ENCODE measurements around the gene RAI1. TPM values are rescaled to one million over a fixed set of nuclear protein-coding genes. Genes with fewer than 3 reads are reported as not detected.
A peak's percentile ranks its signal among the peaks of the same experiment; 100 is the strongest.

RAI1 gene
- total and polyA plus RNA-seq, 2 donors, result 4.3 to 10.9 TPM

DNA sequence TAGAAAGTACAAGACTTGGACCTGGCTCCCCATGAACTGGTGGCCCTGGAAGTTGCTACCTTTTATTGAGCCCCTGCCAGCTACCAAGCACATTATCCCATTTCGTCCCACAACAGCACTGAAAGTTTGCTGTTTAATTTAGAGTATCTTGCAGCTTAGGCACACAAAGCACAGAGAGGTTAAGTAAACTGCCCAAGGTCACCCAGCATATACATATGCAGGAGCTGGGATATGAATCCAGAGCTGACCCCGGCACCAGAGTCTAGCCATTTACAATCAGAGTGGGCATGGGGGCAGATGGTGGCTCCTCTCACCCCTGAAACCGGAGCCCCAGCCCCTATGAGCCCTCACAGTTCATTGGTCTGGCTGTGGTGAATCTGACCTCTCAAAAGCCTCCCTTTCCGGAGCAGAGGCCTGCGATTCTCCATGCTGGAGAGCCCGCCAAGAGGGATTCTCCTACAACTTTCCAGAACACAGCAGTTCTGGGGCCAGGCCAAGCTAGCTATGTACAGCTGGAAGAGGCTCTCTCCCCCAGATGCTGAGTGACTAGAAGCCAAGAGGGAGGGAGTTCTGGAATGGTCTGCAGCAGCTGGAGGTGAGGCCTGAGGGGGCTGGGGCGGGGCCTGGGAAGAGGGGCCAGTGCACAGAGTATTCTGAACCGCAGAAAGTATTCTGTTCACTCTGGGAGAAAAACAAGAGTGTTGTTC is 97.2 kb downstream of the RAI1 start:
- Histone ChIP-seq H3K27ac (ENCODE audit: low read depth in 1 of 2, low read length in 1 of 2) (peak overlapping the region; percentile 31 to 56), H3K9me3 (ENCODE audit: control insufficient read depth in 2 of 2, insufficient read depth in 1 of 2, low read length in 1 of 2) (no peaks in the 10 kb centered on the region), H3K4me1 (ENCODE audit: control insufficient read depth in 2 of 2, insufficient read depth in 2 of 2, low read length in 2 of 2) (peaks cover 12 to 51% of the 10 kb centered on the region in 2 donors), H3K4me3 (ENCODE audit: low read length in 2 of 2) (no peak overlapping the region), H3K36me3 (ENCODE audit: control insufficient read depth in 2 of 2, insufficient read depth in 2 of 2, low read length in 1 of 2) (peaks cover 4 to 6% of the 10 kb centered on the region in 2 donors), H3K27me3 (ENCODE audit: control insufficient read depth in 2 of 2, insufficient read depth in 1 of 2, low read length in 1 of 2) (peaks cover 0 to 33% of the 10 kb centered on the region in 2 donors)
- WGBS, result 97% methylated on average over 8 of the region's 8 CpGs
- no peak for DNase-seq (ENCODE audit: low read depth in 6 of 9, low spot score in 9 of 9)

DNA sequence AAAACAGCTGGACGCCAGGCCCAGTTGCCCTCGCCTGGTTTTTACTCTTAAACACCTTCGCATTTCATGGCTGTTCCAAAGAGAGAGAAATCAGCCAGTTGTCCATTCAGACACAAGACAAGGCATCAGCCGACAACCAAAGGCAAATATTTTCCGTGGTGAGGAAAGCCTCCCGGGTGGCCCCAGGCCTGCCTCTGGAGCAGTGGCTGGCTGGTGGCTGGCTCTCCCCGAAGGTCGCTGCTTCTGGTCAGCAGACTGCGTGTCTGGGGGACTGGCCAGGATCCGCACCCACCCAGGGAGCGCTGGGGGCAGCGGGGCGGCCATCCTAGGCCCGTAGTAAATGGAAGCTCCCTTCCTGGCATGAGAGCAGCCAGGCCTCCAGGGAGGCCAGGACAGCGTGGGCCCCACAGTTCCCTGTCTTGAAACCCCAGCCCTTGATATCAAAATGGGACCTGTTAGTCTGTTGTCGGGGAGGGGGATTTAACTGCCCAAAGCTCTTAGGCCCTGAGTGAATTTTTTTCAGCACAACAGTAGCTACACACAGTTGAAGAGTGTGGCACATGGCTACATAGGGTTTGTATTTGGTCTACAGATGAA is 97.9 kb downstream of the RAI1 start:
- Histone ChIP-seq H3K4me1 (ENCODE audit: control insufficient read depth in 2 of 2, insufficient read depth in 2 of 2, low read length in 2 of 2) (peaks cover 15 to 56% of the 10 kb centered on the region in 2 donors), H3K27me3 (ENCODE audit: control insufficient read depth in 2 of 2, insufficient read depth in 1 of 2, low read length in 1 of 2) (peaks cover 0 to 40% of the 10 kb centered on the region in 2 donors), H3K36me3 (ENCODE audit: control insufficient read depth in 2 of 2, insufficient read depth in 2 of 2, low read length in 1 of 2) (peaks cover 4% of the 10 kb centered on the region in 2 donors), H3K4me3 (ENCODE audit: low read length in 2 of 2) (no peak overlapping the region), H3K27ac (ENCODE audit: low read depth in 1 of 2, low read length in 1 of 2) (peak overlapping the region in 1 of 2 donors; percentile 32), H3K9me3 (ENCODE audit: control insufficient read depth in 2 of 2, insufficient read depth in 1 of 2, low read length in 1 of 2) (no peaks in the 10 kb centered on the region)
- WGBS, result 92% methylated on average over 16 of the region's 16 CpGs
- DNase-seq (ENCODE audit: low read depth in 6 of 9, low spot score in 9 of 9), result no peak

DNA sequence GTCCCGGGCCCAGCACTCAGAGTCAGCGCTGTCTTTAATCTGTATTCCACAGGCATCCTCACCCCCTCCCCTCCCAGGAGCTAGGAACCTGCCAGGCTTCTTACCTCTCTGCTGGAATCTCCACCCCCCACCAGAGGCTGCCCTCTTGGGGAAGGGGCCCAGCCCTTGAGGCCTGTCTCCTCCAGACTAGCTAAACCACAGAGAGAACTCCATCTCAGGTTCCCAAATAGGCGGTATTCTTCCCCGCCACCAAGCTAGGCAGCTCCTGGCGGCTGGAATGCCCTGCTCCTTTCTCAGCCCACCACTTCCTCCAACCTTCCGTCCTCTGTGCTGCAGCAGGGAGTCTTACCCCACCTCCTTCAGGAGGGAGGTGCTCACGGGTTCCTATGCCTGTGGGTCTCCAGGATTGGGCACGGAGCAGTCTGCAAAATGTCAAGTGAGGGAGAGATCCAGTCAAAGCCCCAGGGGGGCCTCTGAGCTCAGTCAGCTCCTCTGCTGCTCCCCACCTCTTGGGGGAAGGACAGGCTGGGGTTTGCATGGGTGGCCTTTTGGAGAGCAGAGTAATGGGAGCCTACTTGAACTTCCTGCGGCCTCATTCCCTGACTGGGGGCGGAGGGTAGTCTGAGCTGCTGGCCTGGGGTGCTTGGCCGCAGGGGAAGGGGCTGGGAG is 99.8 kb downstream of the RAI1 start:
- Histone ChIP-seq H3K4me1 (ENCODE audit: control insufficient read depth in 2 of 2, insufficient read depth in 2 of 2, low read length in 2 of 2) (peaks cover 25 to 66% of the 10 kb centered on the region in 2 donors), H3K9me3 (ENCODE audit: control insufficient read depth in 2 of 2, insufficient read depth in 1 of 2, low read length in 1 of 2) (no peaks in the 10 kb centered on the region), H3K27ac (ENCODE audit: low read depth in 1 of 2, low read length in 1 of 2) (peak overlapping the region in 1 of 2 donors; percentile 40), H3K4me3 (ENCODE audit: low read length in 2 of 2) (no peak overlapping the region), H3K36me3 (ENCODE audit: control insufficient read depth in 2 of 2, insufficient read depth in 2 of 2, low read length in 1 of 2) (peaks cover 4% of the 10 kb centered on the region in 2 donors), H3K27me3 (ENCODE audit: control insufficient read depth in 2 of 2, insufficient read depth in 1 of 2, low read length in 1 of 2) (peaks cover 0 to 47% of the 10 kb centered on the region in 2 donors)
- DNase-seq (ENCODE audit: low read depth in 6 of 9, low spot score in 9 of 9), result peak in 1 of 9 donors; percentile 17
- WGBS, result 42% methylated on average over 11 of the region's 11 CpGs

DNA sequence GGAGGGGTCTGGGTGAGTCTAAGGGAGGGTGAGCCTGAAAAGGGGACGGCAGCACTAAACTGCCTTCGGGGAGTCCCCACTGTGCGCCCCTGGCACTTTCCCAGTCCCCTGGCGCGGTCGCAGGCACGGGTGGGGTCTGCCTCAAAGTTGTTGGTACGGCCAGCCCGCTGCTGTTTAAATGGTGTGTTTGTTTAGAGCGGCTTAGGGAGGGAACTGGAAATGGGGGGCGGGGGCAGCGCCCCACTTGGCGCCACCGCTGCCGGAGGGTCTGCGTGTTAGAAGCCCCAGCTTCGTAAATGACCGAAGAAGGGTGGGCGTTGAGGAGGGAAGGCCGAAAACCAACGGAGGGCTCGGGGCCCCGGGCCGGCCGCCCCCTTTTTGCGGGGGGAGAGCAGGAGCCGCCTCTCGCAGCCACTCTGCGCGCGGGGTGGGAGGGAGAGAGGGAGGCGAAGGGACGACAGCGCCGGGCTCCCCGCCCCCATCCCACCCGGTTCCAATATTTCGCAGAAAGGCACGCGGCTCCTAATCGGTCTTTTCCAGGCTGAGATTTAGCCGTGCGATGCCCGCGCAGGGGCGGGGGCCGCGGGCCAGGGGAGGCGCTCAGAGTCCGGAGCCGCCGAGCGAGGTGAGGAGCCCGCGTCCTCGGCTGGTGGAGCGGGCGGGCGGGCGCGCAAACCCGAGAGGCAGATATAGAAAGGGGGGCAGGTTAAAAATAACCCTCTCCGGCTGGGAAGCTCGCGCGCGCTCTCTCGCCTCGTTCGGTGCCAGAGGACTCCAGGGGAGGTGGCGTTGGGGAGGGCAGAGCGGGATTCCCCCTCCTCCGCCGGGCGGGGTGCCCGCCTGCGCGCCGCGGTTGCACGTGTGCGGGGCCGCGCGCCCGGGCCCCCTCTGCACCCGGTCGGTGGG is 100.6 kb downstream of the RAI1 start:
- WGBS, result 2% methylated on average over 88 of the region's 88 CpGs

DNA sequence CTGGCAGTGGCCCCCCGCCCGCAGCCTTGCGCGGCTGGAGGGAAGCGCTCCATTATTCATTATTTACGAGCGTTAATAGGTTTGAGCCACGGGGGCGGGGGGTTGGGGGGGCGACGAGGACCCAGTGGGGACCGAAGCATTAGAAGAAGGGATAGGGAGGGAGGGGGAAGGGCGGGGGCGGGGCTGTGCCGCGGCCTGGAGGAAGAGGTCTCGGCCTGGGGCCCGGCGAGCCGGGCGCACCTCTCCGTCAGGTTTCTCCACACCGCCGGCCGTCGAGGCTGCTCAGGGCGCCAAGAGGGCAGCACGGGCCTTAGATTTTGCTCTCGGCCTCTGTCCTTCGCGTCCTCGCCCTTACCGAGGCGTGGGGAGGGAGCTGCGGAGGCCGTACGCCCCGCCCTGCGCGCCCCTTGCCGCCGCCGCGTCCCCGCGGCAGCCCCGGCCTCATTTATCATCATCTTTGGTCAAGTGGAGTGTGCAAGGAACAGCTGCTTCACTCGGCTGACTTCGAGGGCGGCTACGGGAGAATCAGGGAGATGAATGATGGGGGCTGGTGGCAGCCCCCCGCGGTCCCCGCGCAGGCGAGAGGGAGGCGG is 101.4 kb downstream of the RAI1 start:
- peaks cover 25 to 64% of the 10 kb centered on the region in 2 donors for H3K4me1 ChIP-seq (ENCODE audit: control insufficient read depth in 2 of 2, insufficient read depth in 2 of 2, low read length in 2 of 2)

More for the DNA sequence above, 100.6 kb downstream of the RAI1 start:
- Histone ChIP-seq H3K4me3 (ENCODE audit: low read length in 2 of 2) (peak overlapping the region; percentile 24 to 62), H3K36me3 (ENCODE audit: control insufficient read depth in 2 of 2, insufficient read depth in 2 of 2, low read length in 1 of 2) (peaks cover 4% of the 10 kb centered on the region in 2 donors), H3K27ac (ENCODE audit: low read depth in 1 of 2, low read length in 1 of 2) (peak overlapping the region in 1 of 2 donors; percentile 26), H3K9me3 (ENCODE audit: control insufficient read depth in 2 of 2, insufficient read depth in 1 of 2, low read length in 1 of 2) (no peaks in the 10 kb centered on the region), H3K27me3 (ENCODE audit: control insufficient read depth in 2 of 2, insufficient read depth in 1 of 2, low read length in 1 of 2) (peaks cover 0 to 47% of the 10 kb centered on the region in 2 donors), H3K4me1 (ENCODE audit: control insufficient read depth in 2 of 2, insufficient read depth in 2 of 2, low read length in 2 of 2) (peaks cover 25 to 66% of the 10 kb centered on the region in 2 donors)
- peak in 3 of 9 donors; percentile 22 to 52 (median 35) for DNase-seq (ENCODE audit: low read depth in 6 of 9, low spot score in 9 of 9)

DNA sequence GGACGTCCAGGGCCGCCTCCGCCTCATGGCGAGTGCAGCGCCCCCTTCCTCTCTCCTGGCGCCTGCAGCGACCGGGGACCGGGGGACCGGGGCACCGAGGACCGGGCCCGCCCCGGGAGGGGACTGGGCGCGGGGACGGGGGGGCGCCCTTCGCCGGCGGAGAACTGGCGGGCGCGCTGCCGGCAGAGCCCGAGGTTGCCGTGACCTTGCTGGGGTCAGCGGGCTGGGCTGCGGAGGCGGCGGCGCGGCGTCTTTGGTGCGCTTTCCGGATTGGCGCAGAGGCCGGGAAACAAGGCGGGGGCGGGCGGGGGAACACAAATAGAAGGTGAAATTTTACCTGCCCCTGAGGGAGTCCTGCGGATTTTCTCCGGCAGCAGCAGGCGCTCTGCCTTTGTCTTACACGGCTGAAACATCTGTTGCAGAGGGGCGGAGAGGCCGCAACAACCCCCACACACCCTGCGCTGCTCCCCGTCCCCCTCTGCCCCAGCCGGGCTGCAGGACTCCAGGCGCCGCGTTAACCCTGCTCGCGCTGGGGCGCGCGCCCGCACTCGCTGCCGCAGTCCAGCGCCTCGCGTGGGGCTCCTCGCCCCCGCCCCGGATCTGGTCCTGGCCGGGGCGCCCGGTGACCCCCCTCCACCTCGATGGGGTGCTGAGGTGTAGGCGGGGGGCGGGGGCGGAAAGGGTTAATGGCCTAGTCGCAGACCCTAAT is 102.0 kb downstream of the RAI1 start:
- peaks cover 0 to 47% of the 10 kb centered on the region in 2 donors for H3K27me3 ChIP-seq (ENCODE audit: control insufficient read depth in 2 of 2, insufficient read depth in 1 of 2, low read length in 1 of 2)
- peak in 4 of 9 donors; percentile 23 to 66 (median 44) for DNase-seq (ENCODE audit: low read depth in 6 of 9, low spot score in 9 of 9)
- under 1% methylated on average over 75 of the region's 75 CpGs for WGBS
- peak overlapping the region; percentile 3 to 59 for H3K27ac ChIP-seq (ENCODE audit: low read depth in 1 of 2, low read length in 1 of 2)
- H3K36me3 ChIP-seq (ENCODE audit: control insufficient read depth in 2 of 2, insufficient read depth in 2 of 2, low read length in 1 of 2), result peaks cover 0 to 10% of the 10 kb centered on the region in 2 donors
- peak overlapping the region; percentile 40 to 62 for H3K4me3 ChIP-seq (ENCODE audit: low read length in 2 of 2)
- no peaks in the 10 kb centered on the region for H3K9me3 ChIP-seq (ENCODE audit: control insufficient read depth in 2 of 2, insufficient read depth in 1 of 2, low read length in 1 of 2)
- peaks cover 25 to 58% of the 10 kb centered on the region in 2 donors for H3K4me1 ChIP-seq (ENCODE audit: control insufficient read depth in 2 of 2, insufficient read depth in 2 of 2, low read length in 2 of 2)

More for the DNA sequence above, 101.4 kb downstream of the RAI1 start:
- DNase-seq (ENCODE audit: low read depth in 6 of 9, low spot score in 9 of 9), result no peak
- WGBS, result under 1% methylated on average over 56 of the region's 57 CpGs
- Histone ChIP-seq H3K4me3 (ENCODE audit: low read length in 2 of 2) (peak overlapping the region; percentile 18 to 62), H3K36me3 (ENCODE audit: control insufficient read depth in 2 of 2, insufficient read depth in 2 of 2, low read length in 1 of 2) (peaks cover 2 to 6% of the 10 kb centered on the region in 2 donors), H3K9me3 (ENCODE audit: control insufficient read depth in 2 of 2, insufficient read depth in 1 of 2, low read length in 1 of 2) (no peaks in the 10 kb centered on the region), H3K27ac (ENCODE audit: low read depth in 1 of 2, low read length in 1 of 2) (no peak overlapping the region), H3K27me3 (ENCODE audit: control insufficient read depth in 2 of 2, insufficient read depth in 1 of 2, low read length in 1 of 2) (peaks cover 0 to 47% of the 10 kb centered on the region in 2 donors)

DNA sequence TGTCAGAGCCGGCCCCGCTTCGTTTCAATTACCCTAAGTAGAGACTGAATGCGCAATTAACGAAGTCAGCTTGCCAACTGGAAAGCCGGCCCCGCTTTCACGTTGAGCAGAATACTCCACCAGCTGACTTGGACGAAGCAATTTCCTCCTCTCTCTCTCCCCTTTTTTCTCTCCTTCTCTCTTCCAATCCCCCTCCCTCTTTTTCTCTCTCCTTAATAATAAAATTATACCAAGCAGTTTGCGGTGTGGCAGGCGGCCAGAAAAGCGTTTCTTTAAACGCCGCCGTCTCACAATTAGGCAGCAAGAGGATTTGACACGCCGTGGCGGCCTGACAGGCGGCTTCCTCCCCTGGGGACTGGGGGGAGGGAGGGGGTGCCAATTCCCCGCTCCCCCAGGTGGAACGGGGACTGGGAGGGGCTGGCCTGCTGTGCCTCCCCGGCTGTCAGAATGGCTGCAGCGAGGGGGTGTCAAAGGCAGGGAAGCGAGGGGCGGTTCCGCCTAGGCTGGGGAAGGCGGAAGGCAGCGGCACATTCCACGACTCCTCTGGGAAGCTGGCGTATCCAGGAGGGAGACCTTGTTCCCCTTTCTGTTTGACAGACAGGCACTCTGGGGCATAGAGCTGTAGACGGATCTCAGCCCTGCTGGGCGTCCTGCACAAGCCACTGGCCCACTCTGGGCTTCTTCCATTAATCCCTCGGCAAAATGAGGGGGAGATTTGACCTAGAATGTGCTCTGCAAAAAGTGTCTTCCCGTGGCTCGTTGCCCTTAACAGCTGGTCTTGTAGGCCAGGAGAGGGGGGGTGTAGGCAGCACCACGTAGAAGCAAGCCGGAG is 102.8 kb downstream of the RAI1 start:
- Histone ChIP-seq H3K27me3 (ENCODE audit: control insufficient read depth in 2 of 2, insufficient read depth in 1 of 2, low read length in 1 of 2) (peaks cover 0 to 47% of the 10 kb centered on the region in 2 donors), H3K27ac (ENCODE audit: low read depth in 1 of 2, low read length in 1 of 2) (peak overlapping the region in 1 of 2 donors; percentile 3), H3K9me3 (ENCODE audit: control insufficient read depth in 2 of 2, insufficient read depth in 1 of 2, low read length in 1 of 2) (no peaks in the 10 kb centered on the region), H3K4me1 (ENCODE audit: control insufficient read depth in 2 of 2, insufficient read depth in 2 of 2, low read length in 2 of 2) (peaks cover 25 to 52% of the 10 kb centered on the region in 2 donors), H3K36me3 (ENCODE audit: control insufficient read depth in 2 of 2, insufficient read depth in 2 of 2, low read length in 1 of 2) (peaks cover 0 to 7% of the 10 kb centered on the region in 2 donors), H3K4me3 (ENCODE audit: low read length in 2 of 2) (peak overlapping the region; percentile 40 to 62)
- 16% methylated on average over 37 of the region's 37 CpGs for WGBS
- peak in 1 of 9 donors; percentile 53 for DNase-seq (ENCODE audit: low read depth in 6 of 9, low spot score in 9 of 9)
